ENCODE measurements around the gene NPY1R.

Gene NPY1R

DNA sequence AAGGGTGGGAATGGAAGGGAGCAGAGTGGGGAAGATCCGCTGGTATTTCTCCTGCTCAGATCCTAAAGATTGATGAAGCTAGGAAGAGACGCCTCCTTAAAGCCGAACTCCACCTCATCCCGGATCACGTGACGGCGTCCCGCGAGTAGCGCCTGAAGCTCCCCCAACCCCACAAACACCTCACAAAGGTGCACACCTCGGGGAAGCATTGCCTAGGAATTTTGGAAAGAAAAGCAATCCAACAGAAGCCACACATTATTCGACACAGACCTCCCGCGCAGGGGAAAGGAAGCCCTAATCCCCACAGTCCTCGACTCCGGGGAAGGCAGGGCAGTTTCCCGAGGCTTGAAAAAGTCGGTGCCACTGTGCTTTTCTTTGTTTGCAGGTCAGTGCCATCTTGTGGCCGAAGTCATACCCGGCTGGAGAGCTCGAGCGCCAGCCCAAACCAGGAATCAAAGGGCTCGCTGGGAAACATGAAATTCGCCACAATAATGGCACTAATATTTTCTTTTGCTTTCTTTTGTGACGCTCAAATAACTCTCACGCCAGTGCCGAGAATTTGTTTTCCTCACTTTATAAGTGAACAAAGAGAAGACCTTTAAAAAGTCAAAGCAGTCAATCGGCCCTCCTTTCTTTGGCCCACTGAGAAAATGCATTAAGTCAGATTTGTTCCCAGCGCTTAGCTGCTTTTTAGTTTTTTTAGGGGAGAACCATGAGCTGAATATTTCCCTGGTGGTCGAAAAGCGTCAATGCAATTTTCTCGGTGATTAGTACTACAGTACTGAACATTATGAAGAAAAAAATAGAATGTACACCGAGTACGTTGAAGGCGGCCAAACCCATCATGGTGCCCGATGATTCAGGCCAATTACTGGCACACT is at the start of gene NPY1R:
Gene NPY1R, minus strand, starts transcription at position 71 of the 881 bp plus-strand sequence. CDS start 6,042 bp downstream, outside the sequence.
- peak; percentile 59 for DNase-seq

DNA sequence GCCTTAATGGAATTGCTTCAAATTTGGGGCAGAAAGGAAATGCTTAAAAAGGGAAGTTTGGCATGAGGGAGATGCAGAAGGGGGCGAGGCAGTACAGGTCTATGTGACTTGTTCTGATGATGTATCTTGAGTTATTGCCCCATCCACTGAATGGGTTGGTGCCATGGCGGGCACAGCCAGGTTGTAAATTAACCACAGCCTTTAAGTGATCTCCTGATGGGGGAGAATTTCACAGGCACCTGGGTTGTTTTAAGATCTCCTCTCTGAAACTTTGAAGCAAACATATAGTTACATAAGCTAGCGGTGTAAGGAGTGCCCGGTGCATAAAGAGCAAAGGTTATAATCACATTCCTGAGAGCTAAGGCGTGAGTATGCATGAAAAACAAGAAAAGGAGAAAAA is 48.3 kb upstream of the NPY1R start:
- no peak for DNase-seq

- no peak for DNase-seq
These were observed 46.3 kb upstream of the NPY1R start for GRCh38 chr4:163378661-163379060.

- no peak for DNase-seq
These were observed 39.6 kb upstream of the NPY1R start for GRCh38 chr4:163372029-163372428.

- DNase-seq, result no peak
These were observed 35.3 kb upstream of the NPY1R start for GRCh38 chr4:163367651-163368050.

DNA sequence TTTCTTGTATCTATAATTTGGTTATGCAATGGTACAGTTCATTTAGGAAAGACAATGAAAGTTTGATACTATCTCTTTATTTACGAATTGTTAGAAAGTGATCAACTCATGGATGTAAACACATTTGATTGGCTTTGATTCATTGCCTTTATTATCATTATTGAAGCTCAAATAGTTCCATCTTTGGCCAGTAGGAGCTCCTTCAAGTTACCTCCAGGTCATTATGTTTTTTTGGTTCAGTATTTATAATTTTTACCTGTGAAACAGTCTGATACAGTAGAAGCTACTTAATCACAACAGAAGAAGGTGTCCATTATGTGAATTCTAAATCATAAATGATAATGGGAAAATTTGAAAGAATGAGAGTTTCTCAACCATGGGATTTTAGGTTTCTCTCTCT is 23.7 kb upstream of the NPY1R start:
- DNase-seq, result no peak

GRCh38 chr4:163353054-163353453 is 20.7 kb upstream of the NPY1R start:
- no peak for DNase-seq

DNA sequence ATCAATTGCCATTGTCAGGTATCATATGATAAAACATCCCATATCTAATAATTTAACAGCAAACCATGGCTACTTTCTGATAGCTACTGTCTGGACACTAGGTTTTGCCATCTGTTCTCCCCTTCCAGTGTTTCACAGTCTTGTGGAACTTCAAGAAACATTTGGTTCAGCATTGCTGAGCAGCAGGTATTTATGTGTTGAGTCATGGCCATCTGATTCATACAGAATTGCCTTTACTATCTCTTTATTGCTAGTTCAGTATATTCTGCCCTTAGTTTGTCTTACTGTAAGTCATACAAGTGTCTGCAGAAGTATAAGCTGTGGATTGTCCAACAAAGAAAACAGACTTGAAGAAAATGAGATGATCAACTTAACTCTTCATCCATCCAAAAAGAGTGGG is 18.3 kb upstream of the NPY1R start:
- DNase-seq, result no peak

DNA sequence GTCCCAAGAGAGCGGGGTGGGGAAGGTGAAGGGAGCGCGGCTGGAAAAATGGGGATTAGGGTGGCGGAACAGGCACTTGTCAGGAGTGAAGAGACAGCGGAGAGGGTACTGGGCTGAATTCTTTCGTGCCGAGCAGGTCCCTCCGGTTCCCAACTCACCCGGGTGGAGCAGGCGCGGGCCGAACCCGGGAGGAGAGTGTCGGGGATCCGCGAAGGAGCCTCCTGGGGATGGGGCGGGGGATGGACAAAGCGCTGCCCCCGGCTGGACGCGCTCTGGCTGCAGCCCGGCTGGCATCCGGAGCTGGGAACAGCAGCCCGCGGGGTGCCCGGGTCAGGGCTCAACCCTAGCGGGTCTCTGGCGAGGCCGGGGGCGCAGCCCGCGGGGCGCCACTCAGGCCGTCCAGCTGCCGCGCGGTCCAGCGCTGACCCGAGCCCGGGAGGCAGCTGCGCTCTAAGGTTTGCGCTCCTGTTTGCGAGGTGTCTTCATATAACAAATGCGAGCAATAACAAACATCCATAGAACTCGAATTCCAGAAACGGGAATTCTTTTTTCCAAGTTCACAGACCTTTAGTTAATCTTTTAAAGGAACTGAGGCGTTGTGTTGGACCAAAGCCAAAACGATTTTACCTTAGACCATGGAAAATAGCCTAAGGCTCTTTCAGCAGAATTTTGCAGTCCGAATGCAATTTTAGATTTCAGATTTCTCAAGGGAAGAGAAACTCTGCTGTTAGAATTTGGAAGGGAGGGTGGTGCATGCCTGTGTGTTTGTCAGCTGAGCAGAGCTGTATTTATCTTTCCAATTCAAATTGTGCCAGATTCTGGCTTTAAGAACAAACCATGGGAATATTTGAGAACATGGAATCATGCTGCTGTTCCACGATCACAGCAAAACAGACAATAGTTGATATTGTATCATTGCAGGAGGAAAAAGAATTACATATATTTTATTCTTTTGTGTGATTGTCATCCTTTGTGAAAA is 12.0 kb upstream of the NPY1R start:
- no peak for DNase-seq

GRCh38 chr4:163343604-163344146 is 11.3 kb upstream of the NPY1R start, which contains the start of gene NPY5R:
Gene NPY5R, plus strand, starts transcription at chr4:163343892. Its CDS starts 6,382 bp downstream, at chr4:163350274.
- DNase-seq, result no peak

GRCh38 chr4:163335384-163335783 is 3.0 kb upstream of the NPY1R start:
- DNase-seq, result no peak

DNA sequence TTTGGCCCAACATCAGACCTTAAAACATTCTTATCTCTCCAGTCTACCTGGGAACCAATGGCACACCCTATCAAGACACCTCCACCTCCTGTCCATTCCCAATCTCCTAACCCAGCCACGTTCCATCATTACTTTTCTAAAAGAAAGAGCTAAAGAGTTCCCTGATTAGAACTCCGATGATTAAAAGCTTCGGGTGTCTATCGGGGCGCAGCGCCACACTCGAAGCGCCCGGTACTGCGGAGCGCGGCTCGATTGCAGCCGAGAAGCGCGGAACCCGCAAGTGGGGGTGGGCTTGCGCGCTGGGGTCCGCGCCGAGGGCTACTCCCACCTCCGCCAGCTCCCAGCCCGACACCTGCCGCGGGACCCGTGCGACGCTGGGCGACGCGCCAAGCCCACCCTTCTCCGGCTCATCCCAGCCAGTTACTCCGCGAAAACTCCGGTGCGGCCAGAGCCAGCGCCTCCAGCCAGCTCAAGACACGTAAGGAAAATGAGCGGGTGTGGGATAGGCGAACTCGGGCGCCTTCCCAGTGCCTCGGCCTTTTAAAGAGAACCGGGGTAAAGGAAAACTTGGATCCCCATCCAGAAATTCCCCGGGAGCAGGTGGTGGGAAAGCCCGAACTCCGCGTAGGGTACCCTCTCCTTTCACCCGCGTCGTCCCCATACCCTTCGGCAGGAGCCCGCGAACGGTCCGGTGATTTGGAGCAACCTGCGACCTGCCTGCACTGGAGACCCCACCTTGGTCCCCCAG is 593 bp downstream of the NPY1R start:
- no peak for DNase-seq

DNA sequence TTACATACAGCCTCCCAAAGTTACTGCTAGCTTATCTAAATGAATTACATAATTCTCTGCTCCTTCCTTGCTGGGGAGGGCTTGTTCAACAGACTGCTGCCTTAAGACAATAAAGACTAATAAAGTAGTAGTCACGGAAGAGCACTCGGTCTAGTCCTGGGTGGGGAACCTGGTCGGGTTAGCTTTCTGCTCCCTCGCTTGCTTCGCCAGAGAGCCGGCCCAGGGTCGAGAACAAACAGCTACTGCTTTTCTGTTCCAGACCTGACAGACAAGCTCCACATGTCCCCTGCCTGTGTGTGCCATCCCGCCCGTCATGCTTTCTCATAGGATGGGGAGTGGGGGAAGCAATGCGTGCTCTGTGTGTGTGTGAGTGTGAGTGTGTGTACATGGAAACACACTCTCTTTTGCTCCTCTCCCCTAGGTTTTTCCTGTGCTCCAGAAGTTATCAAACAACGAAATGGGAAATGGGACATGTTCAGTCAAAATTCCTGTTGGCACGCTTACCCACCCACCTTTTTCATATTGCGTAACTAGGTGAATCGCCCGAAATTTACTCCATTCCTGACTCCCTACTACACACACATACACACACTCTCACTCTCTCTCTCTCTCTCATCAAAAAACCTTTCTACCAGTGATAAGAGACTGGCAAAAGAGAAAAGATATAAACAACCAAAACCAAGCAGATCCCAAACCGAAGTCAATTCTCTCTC is 1.3 kb downstream of the NPY1R start:
- DNase-seq, result no peak

GRCh38 chr4:163317110-163317509 is 15.3 kb downstream of the NPY1R start:
- DNase-seq, result peak; percentile 22

- no peak for DNase-seq
These were observed 22.9 kb downstream of the NPY1R start for GRCh38 chr4:163309466-163309865.

- no peak for DNase-seq
These were observed 29.3 kb downstream of the NPY1R start for GRCh38 chr4:163303069-163303468.

GRCh38 chr4:163300445-163300844 is 32.0 kb downstream of the NPY1R start:
- DNase-seq, result no peak

DNA sequence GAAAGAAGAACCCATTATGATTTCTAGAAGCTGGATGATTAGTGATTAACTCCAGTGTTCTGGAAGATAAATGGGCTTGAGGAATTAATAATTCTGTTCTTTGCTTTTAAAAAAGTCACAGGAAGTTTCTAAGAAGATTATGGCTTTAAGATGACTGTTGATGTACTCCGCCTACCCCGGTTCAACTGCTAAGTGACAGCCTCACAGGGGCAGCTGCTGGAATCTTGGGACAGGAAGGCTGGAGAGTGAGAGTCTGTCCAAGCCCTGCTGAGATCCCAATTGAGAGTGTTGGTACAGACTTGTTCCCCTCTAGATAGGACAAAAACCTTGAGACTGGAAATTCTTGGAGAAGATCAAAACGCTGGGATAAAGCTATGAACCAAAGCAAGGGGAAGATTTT is 37.3 kb downstream of the NPY1R start:
- DNase-seq, result no peak

- DNase-seq, result no peak
These were observed 48.1 kb downstream of the NPY1R start for GRCh38 chr4:163284304-163284703.

DNA sequence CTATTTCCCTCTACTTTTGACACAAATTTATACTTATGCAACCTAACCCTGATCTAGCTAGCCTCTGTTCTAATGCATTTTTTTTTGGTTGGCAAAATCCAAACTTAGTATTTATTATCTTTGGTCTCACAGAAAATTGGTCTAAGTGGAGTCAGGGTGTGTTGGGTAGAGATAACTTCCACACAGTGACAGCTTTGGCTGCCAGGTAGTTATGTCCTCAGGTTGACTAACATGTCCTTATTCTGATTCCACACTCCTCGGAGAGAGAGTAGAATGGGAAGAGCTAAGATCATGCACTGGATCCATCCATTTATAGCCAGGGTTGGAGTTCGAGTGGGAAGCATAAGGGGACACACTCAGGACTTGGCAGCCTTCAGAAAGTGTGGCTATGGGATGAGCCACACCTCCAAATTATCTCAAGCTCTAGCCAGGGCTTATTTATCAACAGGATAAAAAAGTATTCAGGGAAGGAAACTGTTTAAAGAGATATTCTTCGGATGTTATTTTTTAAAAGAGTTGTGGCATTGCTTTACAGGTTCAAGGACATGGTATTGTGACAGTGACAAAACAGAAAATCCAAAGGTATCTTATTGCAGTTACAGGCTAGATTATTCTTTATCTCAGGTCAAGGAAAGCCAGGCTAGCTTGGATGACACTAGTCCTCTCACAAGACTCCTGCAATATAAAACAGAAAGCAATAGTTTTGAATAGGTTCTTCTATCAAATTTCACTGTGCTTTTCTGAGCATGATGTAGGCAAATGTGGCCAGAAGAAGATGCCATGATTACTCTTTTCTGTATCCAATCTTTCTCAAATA is 51.5 kb downstream of the NPY1R start:
- no peak for DNase-seq

GRCh38 chr4:163279713-163280112 is 52.7 kb downstream of the NPY1R start:
- no peak for DNase-seq
